IMR-90 (cell line): ENCODE data around the gene SEZ6L2. TPM values are rescaled to one million over a fixed set of nuclear protein-coding genes. Genes with fewer than 3 reads are reported as not detected.

Experiments
- ATAC-seq: fragments of 200-7000 bp; cut with Tn5 transposase; 2 replicates; pipeline ENCODE4 v1.9.1; 2020; ENCODE audit warnings: low read depth, mild to moderate bottlenecking, moderate library complexity
- BruUV-seq: library from RNA; stranded (reverse); fragments of 400-500 nt; replicated peaks from 2 replicates; lab custom pipeline; 2021; lab: Mats Ljungman, UMichigan
- CTCF ChIA-PET: fragments of 300-600 bp; formaldehyde crosslinking; extraction: SDS; loops from one replicate; lab custom pipeline; 2021; ENCODE audit warnings: antibody characterized with exemption; lab: Yijun Ruan, JAX
- POLR2A ChIA-PET: fragments of 300-600 bp; sonication (Branson Sonifier 250); formaldehyde crosslinking; loops from one replicate; lab custom pipeline; 2022; ENCODE audit warnings: antibody characterized with exemption; ENCODE audit not compliant: unreplicated experiment; lab: Charles Lee
- DNase-seq: peaks from one replicate; pipeline ENCODE4 v3.0.0; 2013
- H2AFZ ChIP-seq: replicated peaks from 2 replicates; pipeline ENCODE3; 2013; ENCODE audit warnings: low read length, mild to moderate bottlenecking; ENCODE audit not compliant: poor library complexity
- H2AK5ac ChIP-seq: 2 replicates; pipeline ENCODE4 v1.6.1; 2013; ENCODE audit warnings: low read depth, low read length, inconsistent platforms
- H2AK9ac ChIP-seq: replicated peaks from 2 replicates; pipeline ENCODE3; 2013; ENCODE audit warnings: mild to moderate bottlenecking, low read depth, low read length, moderate library complexity; ENCODE audit not compliant: poor library complexity
- H2BK120ac ChIP-seq: 2 replicates; pipeline ENCODE4 v1.6.1; 2013; ENCODE audit warnings: low read depth, low read length, inconsistent platforms
- H2BK15ac ChIP-seq: 3 replicates; pipeline ENCODE4 v1.6.1; 2013; ENCODE audit warnings: low read depth, low read length, inconsistent platforms
- H2BK20ac ChIP-seq: 2 replicates; pipeline ENCODE4 v1.6.1; 2013; ENCODE audit warnings: low read depth, mild to moderate bottlenecking, inconsistent platforms, low read length, moderate library complexity
- H2BK5ac ChIP-seq: 2 replicates; pipeline ENCODE4 v1.6.1; 2013; ENCODE audit warnings: mild to moderate bottlenecking, low read depth, low read length, inconsistent platforms; ENCODE audit not compliant: poor library complexity, severe bottlenecking
- H3K14ac ChIP-seq: replicated peaks from 2 replicates; pipeline ENCODE4 v1.6.1; 2013; ENCODE audit warnings: low read depth, low read length, inconsistent platforms
- H3K18ac ChIP-seq: 2 replicates; pipeline ENCODE4 v1.6.1; 2013; ENCODE audit warnings: low read depth, low read length, control low read depth
- H3K23ac ChIP-seq: 2 replicates; pipeline ENCODE4 v1.6.1; 2013; ENCODE audit warnings: low read depth, low read length, inconsistent platforms
- H3K27ac ChIP-seq: 2 replicates; pipeline ENCODE4 v1.5.1; 2013; ENCODE audit warnings: mild to moderate bottlenecking, control low read depth, low read length; ENCODE audit not compliant: insufficient read depth
- H3K27me3 ChIP-seq: 2 replicates; pipeline ENCODE4 v1.6.1; 2013; ENCODE audit warnings: low read length; ENCODE audit not compliant: control insufficient read depth, insufficient read depth
- H3K36me3 ChIP-seq: 2 replicates; pipeline ENCODE4 v1.6.1; 2013; ENCODE audit warnings: low read length, mixed read lengths; ENCODE audit not compliant: control insufficient read depth, insufficient read depth
- H3K4ac ChIP-seq: 2 replicates; pipeline ENCODE4 v1.6.1; 2013; ENCODE audit warnings: low read depth, low read length, inconsistent platforms
- H3K4me1 ChIP-seq: 2 replicates; pipeline ENCODE4 v1.6.1; 2013; ENCODE audit warnings: low read length, mixed read lengths; ENCODE audit not compliant: control insufficient read depth, insufficient read depth
- H3K4me2 ChIP-seq: 2 replicates; pipeline ENCODE4 v1.6.1; 2013; ENCODE audit warnings: low read depth, mild to moderate bottlenecking, control low read depth, low read length, moderate library complexity
- H3K4me3 ChIP-seq: 2 replicates; pipeline ENCODE4 v1.5.1; 2013; ENCODE audit warnings: low read depth, mild to moderate bottlenecking, control low read depth, low read length, moderate library complexity; ENCODE audit not compliant: insufficient read depth
- H3K56ac ChIP-seq: 2 replicates; pipeline ENCODE4 v1.6.1; 2013; ENCODE audit warnings: low read length, inconsistent platforms; ENCODE audit not compliant: insufficient read depth; ENCODE audit errors: extremely low read depth
- H3K79me1 ChIP-seq, 2 experiments: 2 replicates each; pipeline ENCODE4 v1.6.1; 2013; ENCODE audit warnings: low read length in 2 of 2, inconsistent platforms in 1 of 2, low read depth in 1 of 2
- H3K9ac ChIP-seq: 2 replicates; pipeline ENCODE4 v1.6.1; 2013; ENCODE audit warnings: low read depth, low read length, control low read depth
- H3K9me1 ChIP-seq: 2 replicates; pipeline ENCODE4 v1.6.1; 2013; ENCODE audit warnings: low read length, inconsistent platforms; ENCODE audit not compliant: insufficient read depth
- H3K9me3 ChIP-seq: 2 replicates; pipeline ENCODE4 v1.6.1; 2013; ENCODE audit warnings: low read length; ENCODE audit not compliant: control insufficient read depth, insufficient read depth
- H4K20me1 ChIP-seq: 2 replicates; pipeline ENCODE4 v1.6.1; 2013; ENCODE audit warnings: low read length, inconsistent platforms; ENCODE audit not compliant: insufficient read depth
- H4K5ac ChIP-seq: 2 replicates; pipeline ENCODE4 v1.6.1; 2013; ENCODE audit warnings: mild to moderate bottlenecking, low read depth, low read length, control low read depth
- H4K8ac ChIP-seq, 2 experiments: 2 replicates each; pipeline ENCODE4 v1.6.1; 2013; ENCODE audit warnings: low read depth in 2 of 2, low read length in 2 of 2, control low read depth in 1 of 2, inconsistent platforms in 1 of 2
- H4K91ac ChIP-seq: 2 replicates; pipeline ENCODE4 v1.6.1; 2013; ENCODE audit warnings: low read depth, low read length, inconsistent platforms; ENCODE audit not compliant: insufficient read depth
- BHLHE40 ChIP-seq: fragments of 150-350 bp; IDR thresholded peaks from 2 replicates; pipeline ENCODE4 v1.6.1; 2016; ENCODE audit warnings: mild to moderate bottlenecking, low read depth, low read length
- CTCF ChIP-seq: conservative IDR thresholded peaks from 2 replicates; pipeline ENCODE4 v1.5.1; 2012; ENCODE audit warnings: mild to moderate bottlenecking, low read depth, low read length, improper control_type of control experiment
- USF2 ChIP-seq: fragments of 150-350 bp; IDR thresholded peaks from 2 replicates; pipeline ENCODE4 v1.6.1; 2017; ENCODE audit warnings: mild to moderate bottlenecking, antibody characterized with exemption, low read length, low read depth
- WGBS, 2 experiments: methylation state at CpG; one replicate each; pipeline versions ENCODE4 v1.1.5 to v1.1.7; 2013; ENCODE audit warnings: missing lambda C conversion rate in 2 of 2; ENCODE audit not compliant: insufficient read length in 1 of 2; ENCODE audit errors: extremely low coverage in 2 of 2; 5-methylcytosine and 5-hydroxymethylcytosine counted together
- dilution Hi-C: fragments of 300-500 bp; cut with HindIII; formaldehyde crosslinking; loops from one replicate; pipeline ENCODE4 v1.14.3; 2018; ENCODE audit warnings: low sequenced_read_pairs; ENCODE audit not compliant: unreplicated experiment
- in situ Hi-C: fragments of 300-500 bp; cut with MboI; formaldehyde crosslinking; loops from 3 replicates; pipeline ENCODE4 v1.14.3; 2019; ENCODE audit warnings: low sequenced_read_pairs, inconsistent platforms, mixed read lengths
- intact Hi-C: fragments of 100-400 bp; cut with micrococcal nuclease; formaldehyde crosslinking; loops from 2 replicates; pipeline ENCODE4 v1.10.0; 2022
- polyA plus RNA-seq, 3 experiments: library from polyadenylated mRNA; depleted of rRNA; stranded (reverse); fragments of >200 nt; gene quantifications; 2 replicates each; pipeline ENCODE4 v1.2.3, GENCODE V29; 2012; ENCODE audit warnings: low replicate concordance in 1 of 3
- total RNA-seq: library from RNA; depleted of rRNA; stranded (reverse); fragments of >200 nt; gene quantifications from 2 replicates; pipeline ENCODE4 v1.2.3, GENCODE V29; 2012

Gene SEZ6L2
- total and polyA plus RNA-seq, 2 of the 4 experiments (the other 2 are of a cell fraction): 0.72 to 10.5 TPM

DNA sequence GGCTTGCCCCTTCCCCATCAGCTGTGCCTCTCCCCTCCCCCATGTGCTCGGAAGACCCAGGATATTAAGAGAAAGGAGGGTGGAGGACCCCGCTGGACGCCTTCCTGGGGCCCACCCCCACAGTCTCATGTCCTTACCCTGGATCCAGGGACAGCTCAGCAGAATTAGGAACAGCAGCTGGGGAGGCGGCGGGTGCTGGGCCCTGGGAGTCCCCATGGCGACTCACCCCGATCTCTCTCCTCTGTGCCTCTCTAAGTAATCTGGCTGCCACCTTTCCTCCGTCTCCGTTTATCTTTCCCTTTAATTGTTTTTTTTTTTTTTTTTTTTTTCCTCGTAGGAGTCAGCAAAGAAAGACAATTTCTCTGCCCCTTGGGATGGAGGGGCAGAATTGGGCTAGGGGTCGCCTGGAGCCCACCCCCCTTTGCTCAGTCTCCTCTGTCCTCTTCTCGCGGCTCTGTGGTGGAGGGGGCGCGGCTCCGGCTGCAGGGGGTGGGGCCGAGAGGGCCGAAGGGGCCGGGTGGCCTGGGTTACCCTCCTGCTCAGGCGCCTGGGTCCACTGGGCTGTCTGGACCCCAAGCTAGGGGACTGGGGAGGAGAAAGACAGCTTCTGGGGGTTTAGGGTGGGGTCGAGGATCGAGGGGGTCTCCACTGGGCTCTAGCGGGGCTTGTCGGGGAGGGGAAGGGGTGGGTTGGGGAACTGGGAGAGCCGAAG lies 390 bp downstream of the SEZ6L2 start:
- Histone ChIP-seq H2AK5ac (no peak overlapping the region), H2BK5ac (peak overlapping the region; percentile 38), H2AK9ac (no peak overlapping the region), H2AFZ (peak overlapping the region; percentile 77), H2BK15ac (no peak overlapping the region), H3K18ac (no peak overlapping the region), H3K9me3 (no peaks in the 10 kb centered on the region), H3K9me1 (peaks cover 6% of the 10 kb centered on the region), H3K4me3 (peak overlapping the region; percentile 47), H4K20me1 (peaks cover 7% of the 10 kb centered on the region), H3K4me1 (peaks cover 10% of the 10 kb centered on the region), H2BK20ac (no peak overlapping the region), H3K4ac (no peak overlapping the region), H2BK120ac (no peak overlapping the region), H3K27me3 (peaks cover 5% of the 10 kb centered on the region; the same call in 1 of the 2 replicates), H3K14ac (no peak overlapping the region), H3K4me2 (peak overlapping the region; percentile 77), H4K91ac (peak overlapping the region; percentile 69; the same call in 1 of the 2 replicates), H4K5ac (no peak overlapping the region), H3K56ac (peak overlapping the region; percentile 51; the same call in 1 of the 2 replicates), H3K9ac (peak overlapping the region; percentile 55), H3K79me1 (peaks cover 8 to 25% of the 10 kb centered on the region in 2 experiments; a peak in 3 of 4 replicates), H3K36me3 (0 out of 2 replicates have a peak, but pooled peaks cover 4% of the 10 kb centered on the region), H4K8ac (peak overlapping the region in 1 of 2 experiments; percentile 34; a peak in 1 of 4 replicates), H3K27ac (peak overlapping the region; percentile 59), H3K23ac (no peak overlapping the region)
- POLR2A ChIA-PET: interaction anchor here (0.6 kb wide), 1 partner anchor 64 kb away, joined by 3 read pairs; no protein-coding TSS in a partner anchor
- dilution Hi-C loops (no loop called here), in situ Hi-C loops (no loop called here), intact Hi-C loops (no loop called here)
- BruUV-seq: no TSS peak
- TF ChIP-seq BHLHE40 (no peak), USF2 (no peak), CTCF (no peak)
- CTCF ChIA-PET: interaction anchor here (0.7 to 0.9 kb wide), 2 partner anchors 18 to 107 kb away, joined by 3 read pairs; no protein-coding TSS in a partner anchor
- 20% methylated on average over 1 of the region's 25 CpGs; no CpG with 5 or more reads in 1 of the 2 experiments for WGBS, 2 experiments
- DNase-seq (no peak), ATAC-seq (peak; percentile 50)
